ENCODE data around the gene GSK3A.

DNA sequence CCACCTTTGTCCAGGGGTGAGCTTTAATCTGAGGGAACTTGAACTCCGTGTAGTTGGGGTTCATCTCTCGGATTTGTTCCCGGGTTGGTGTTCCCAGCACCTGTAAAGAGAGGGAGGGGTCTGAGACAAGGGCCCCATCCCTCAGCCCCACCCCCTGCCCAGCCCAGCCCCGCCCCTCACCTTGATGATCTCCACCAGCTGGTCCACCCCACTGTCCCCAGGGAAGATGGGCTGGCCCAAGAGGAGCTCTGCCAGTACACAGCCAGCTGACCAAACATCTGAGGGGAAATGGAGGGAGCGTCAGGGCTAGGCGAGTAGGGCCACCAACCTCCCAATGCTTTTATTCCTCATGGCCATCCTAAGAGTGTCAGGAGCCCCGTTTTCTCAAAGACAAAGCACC lies 9.3 kb downstream of the GSK3A start:
- TF ChIP-seq CTCF (conservative IDR thresholded peaks at IDR 0.05; ENCODE audit: low read length) (no peak), EZH2phosphoT487 (IDR thresholded peaks at IDR 0.05; ENCODE audit: borderline replicate concordance) (no peak)
